OCI-LY3 (cell line): ENCODE data around the gene TPK1.

Source experiments
- CTCF ChIP-seq: fragments of 200-600, 300-600 bp; sonication (generic); IDR thresholded peaks from 2 replicates; pipeline ENCODE4 v1.5.1; 2014; ENCODE audit warnings: antibody characterized with exemption, low read length, low read depth
- EZH2phosphoT487 ChIP-seq: fragments of 200-600 bp; shearing (Covaris generic); IDR thresholded peaks from 2 replicates; pipeline ENCODE4 v1.6.1; 2018; ENCODE audit warnings: antibody characterized with exemption, mixed run types, low read depth

- TF ChIP-seq CTCF (no peak), EZH2phosphoT487 (no peak)
These were observed 335.6 kb downstream of the TPK1 start for GRCh38 chr7:144500225-144500624.
